HUES48 (cell line): ENCODE measurements around the gene CAPN9.
"Not testable (repeated sequence)": the region's sequence is repeated elsewhere in the genome, so short reads cannot be mapped to it uniquely, and the experiment has no call there.

Source experiments
- H3K27ac ChIP-seq: one replicate; pipeline ENCODE4 v1.7.0; 2013; ENCODE audit warnings: low read depth, low read length, inconsistent platforms
- H3K27me3 ChIP-seq: 2 replicates; pipeline ENCODE4 v1.6.1; 2013; ENCODE audit warnings: mild to moderate bottlenecking, low read length; ENCODE audit not compliant: control insufficient read depth, insufficient read depth
- H3K36me3 ChIP-seq: 2 replicates; pipeline ENCODE4 v1.6.1; 2013; ENCODE audit warnings: low read length; ENCODE audit not compliant: control insufficient read depth, insufficient read depth
- H3K4me1 ChIP-seq: 2 replicates; pipeline ENCODE4 v1.6.1; 2013; ENCODE audit warnings: mild to moderate bottlenecking, low read length; ENCODE audit not compliant: control insufficient read depth, insufficient read depth
- H3K4me3 ChIP-seq: 2 replicates; pipeline ENCODE4 v1.5.1; 2013; ENCODE audit warnings: mild to moderate bottlenecking, low read depth, low read length
- H3K9ac ChIP-seq: 2 replicates; pipeline ENCODE4 v1.6.1; 2013; ENCODE audit warnings: mild to moderate bottlenecking, low read depth, low read length, moderate library complexity
- H3K9me3 ChIP-seq: 2 replicates; pipeline ENCODE4 v1.6.1; 2013; ENCODE audit warnings: low read length; ENCODE audit not compliant: control insufficient read depth, insufficient read depth

The CAPN9 gene

DNA sequence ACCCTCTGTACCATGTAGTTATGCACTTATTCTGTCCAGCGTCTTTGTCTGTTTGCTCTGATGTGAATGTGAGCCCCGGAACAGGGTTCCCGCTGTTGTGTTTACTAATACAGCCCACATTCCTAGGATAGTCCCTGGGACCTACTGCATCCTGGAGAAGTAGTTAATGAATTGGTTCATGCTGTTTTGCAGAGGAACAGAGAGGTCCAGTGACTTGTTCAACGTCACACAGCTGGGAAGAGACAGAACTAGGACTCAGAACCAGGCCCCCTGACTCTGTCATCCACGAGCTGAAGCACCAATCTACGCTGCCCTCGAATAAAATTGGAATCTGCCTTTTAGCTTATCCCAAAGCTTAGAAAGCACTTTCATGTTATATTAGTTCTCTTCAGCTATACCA, 34.0 kb upstream of the CAPN9 start:
- Histone ChIP-seq H3K27me3 (no peaks in the 10 kb centered on the region), H3K4me1 (no peaks in the 10 kb centered on the region), H3K36me3 (no peaks in the 10 kb centered on the region), H3K4me3 (no peak overlapping the region), H3K9me3 (no peaks in the 10 kb centered on the region), H3K9ac (no peak overlapping the region), H3K27ac (no peak overlapping the region)

DNA sequence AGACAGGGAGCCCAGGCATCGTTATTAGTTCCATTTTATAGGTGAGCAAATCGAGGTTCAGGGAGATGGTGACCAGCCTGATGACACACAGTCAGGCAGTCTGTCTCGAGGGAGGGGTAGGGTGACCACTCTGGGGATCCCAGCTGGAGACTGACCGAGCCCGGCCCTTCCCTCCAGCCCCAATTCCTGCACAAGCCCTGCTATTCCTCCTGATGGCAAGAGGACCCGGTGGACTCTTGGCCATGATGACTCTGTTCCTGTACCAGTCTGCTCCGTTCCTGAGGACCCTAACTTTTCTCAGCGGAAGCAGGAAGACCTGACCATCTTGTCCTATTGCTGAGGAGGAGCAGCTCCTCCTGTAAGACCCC, 33.7 kb upstream of the CAPN9 start:
- H3K27me3 ChIP-seq, result no peaks in the 10 kb centered on the region
- H3K4me1 ChIP-seq, result no peaks in the 10 kb centered on the region
- H3K9ac ChIP-seq, result no peak overlapping the region
- H3K27ac ChIP-seq, result no peak overlapping the region
- no peaks in the 10 kb centered on the region for H3K36me3 ChIP-seq
- no peaks in the 10 kb centered on the region for H3K9me3 ChIP-seq
- H3K4me3 ChIP-seq, result no peak overlapping the region

GRCh38 chr1:230713915-230714764, 33.0 kb upstream of the CAPN9 start, which contains the start of gene AGT:
Gene AGT (minus strand): TSS chr1:230714122. CDS start chr1:230710823, 3,299 bp downstream.
- Histone ChIP-seq H3K9ac (no peak within 1 kb of the TSS), H3K9me3 (no peaks in the 10 kb centered on the region), H3K36me3 (no peaks in the 10 kb centered on the region), H3K4me1 (no peaks in the 10 kb centered on the region), H3K4me3 (no peak within 1 kb of the TSS), H3K27ac (no peak within 1 kb of the TSS), H3K27me3 (no peaks in the 10 kb centered on the region)

DNA sequence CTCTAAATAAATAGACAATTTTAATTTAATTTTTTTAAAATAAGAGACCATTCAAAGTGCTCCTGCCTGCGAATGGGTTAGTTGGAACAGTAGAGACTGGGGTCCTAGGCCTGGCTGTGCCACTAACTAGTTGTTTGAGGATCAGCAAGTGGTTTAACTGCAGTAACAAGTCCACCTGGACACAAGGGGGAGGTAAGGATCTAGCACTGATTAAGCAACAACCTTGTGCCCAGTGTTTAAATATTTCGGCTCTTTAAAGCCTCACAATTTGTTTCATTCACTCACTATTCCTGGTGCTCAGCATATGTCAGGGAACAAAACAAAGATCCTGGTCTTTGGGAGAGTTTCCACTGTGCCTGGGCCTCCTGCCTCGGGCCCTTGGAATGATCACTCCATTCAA, 31.7 kb upstream of the CAPN9 start:
- Histone ChIP-seq H3K9ac (no peak overlapping the region), H3K4me3 (no peak overlapping the region), H3K27ac (no peak overlapping the region), H3K4me1 (no peaks in the 10 kb centered on the region), H3K9me3 (no peaks in the 10 kb centered on the region), H3K27me3 (no peaks in the 10 kb centered on the region), H3K36me3 (no peaks in the 10 kb centered on the region)

GRCh38 chr1:230716453-230716852, 30.7 kb upstream of the CAPN9 start:
- H3K4me1 ChIP-seq, H3K4me3 ChIP-seq, H3K27me3 ChIP-seq, H3K27ac ChIP-seq, H3K9ac ChIP-seq, H3K36me3 ChIP-seq, H3K9me3 ChIP-seq: not testable (repeated sequence)

GRCh38 chr1:230717251-230717650, 29.9 kb upstream of the CAPN9 start:
- Histone ChIP-seq H3K4me1 (no peaks in the 10 kb centered on the region), H3K27me3 (no peaks in the 10 kb centered on the region), H3K27ac (no peak overlapping the region), H3K9ac (no peak overlapping the region), H3K9me3 (0 out of 2 replicates have a peak, but pooled peaks cover 6% of the 10 kb centered on the region), H3K36me3 (no peaks in the 10 kb centered on the region), H3K4me3 (no peak overlapping the region)

DNA sequence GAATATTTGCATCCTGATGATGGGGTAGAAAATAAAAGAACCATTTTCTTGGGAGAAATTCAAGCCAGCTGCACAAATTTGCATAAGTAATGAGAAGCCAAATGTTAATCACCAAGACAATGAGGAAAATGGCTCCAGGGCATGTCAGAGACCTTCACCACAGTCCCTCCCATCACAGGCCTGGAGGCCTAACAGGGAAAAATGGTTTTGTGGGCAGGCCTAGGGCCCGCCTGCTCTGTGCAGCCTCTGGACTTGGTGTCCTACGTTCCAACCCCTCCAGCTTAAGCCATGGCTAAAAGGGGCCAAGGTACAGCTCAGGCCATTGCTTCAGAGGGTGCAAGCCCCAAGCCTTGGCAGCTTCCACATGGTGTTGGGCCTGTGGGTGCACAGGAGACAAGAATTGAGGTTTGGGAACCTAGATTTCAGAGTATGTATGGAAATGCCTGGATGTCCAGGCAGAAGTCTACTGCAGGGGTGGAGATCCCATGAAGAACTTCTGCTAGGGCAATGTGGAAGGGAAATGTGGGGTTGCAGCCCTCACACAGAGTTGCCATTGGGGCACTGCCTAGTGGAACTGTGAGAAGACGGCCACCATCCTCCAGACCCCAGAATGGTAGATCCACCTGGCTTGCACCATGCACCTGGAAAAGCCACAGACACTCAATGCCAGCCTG, 25.2 kb upstream of the CAPN9 start:
- H3K9ac ChIP-seq, H3K4me3 ChIP-seq, H3K27me3 ChIP-seq, H3K36me3 ChIP-seq, H3K4me1 ChIP-seq, H3K9me3 ChIP-seq, H3K27ac ChIP-seq: not testable (repeated sequence)

- Histone ChIP-seq H3K27me3 (no peaks in the 10 kb centered on the region), H3K36me3 (no peaks in the 10 kb centered on the region), H3K4me3 (no peak overlapping the region), H3K4me1 (peaks cover 13% of the 10 kb centered on the region), H3K9ac (no peak overlapping the region), H3K9me3 (0 out of 2 replicates have a peak, but pooled peaks cover 8% of the 10 kb centered on the region), H3K27ac (no peak overlapping the region)
These were observed 21.8 kb upstream of the CAPN9 start for GRCh38 chr1:230725256-230726012.

DNA sequence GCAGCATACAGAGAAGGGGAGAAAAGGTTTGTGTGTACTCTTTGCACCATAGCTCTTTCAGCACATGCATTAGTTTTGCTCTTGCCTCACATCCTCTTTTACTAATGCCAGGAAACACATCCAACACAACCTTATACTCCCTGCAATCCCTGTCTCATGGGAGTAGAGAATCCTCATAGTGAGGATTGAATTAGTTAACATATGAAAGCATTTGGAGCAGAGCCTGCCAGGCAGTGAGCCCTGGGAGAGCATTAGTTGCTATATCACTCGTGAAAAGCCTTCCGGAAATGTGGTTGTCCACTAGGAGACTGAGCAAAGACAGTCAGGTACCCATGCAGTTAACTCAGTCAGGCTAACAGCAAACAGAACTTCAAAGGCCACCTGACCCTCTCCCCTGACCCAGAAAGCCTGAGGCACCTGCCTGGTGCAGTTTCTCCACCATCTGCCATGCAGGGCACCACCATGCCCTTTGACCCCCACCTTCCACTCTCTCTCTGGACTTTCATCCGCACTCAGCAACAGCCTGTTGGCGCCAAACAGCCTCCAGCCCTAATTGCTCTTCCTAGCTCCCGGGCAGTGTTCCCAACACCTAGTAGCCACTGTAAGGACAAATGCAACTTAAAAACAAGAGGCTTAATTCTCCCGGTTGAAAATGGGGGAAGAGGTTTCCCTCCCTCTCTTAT, 18.3 kb upstream of the CAPN9 start:
- H3K9ac ChIP-seq, result no peak overlapping the region
- no peaks in the 10 kb centered on the region for H3K36me3 ChIP-seq
- no peak overlapping the region for H3K4me3 ChIP-seq
- H3K4me1 ChIP-seq, result peaks cover 13% of the 10 kb centered on the region
- no peaks in the 10 kb centered on the region for H3K9me3 ChIP-seq
- no peaks in the 10 kb centered on the region for H3K27me3 ChIP-seq
- H3K27ac ChIP-seq, result no peak overlapping the region

DNA sequence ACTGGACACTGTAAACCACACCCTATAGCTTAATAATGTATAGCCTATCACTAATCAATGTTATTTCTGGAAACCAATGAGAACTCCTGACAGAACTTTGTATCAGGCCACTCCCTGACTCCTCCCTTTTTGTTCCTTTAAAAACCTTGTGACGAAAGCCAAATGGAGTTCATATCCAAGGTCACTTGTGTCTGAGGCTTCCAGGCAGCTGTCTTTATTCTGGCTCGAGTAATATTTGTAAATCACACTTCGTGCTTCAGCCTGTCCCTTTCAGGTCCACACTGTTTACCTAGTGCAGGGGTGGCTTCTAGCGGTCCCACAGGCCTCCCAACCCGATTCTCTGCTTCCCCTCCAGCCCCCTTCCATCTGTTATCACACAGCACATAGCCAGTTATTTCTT, 16.2 kb upstream of the CAPN9 start:
- H3K4me3 ChIP-seq, result no peak overlapping the region
- no peak overlapping the region for H3K9ac ChIP-seq
- H3K4me1 ChIP-seq, result peaks cover 13% of the 10 kb centered on the region
- no peaks in the 10 kb centered on the region for H3K9me3 ChIP-seq
- H3K27me3 ChIP-seq, result no peaks in the 10 kb centered on the region
- H3K27ac ChIP-seq, result no peak overlapping the region
- H3K36me3 ChIP-seq, result no peaks in the 10 kb centered on the region
